K562 (cell line): Measurements from ENCODE around the gene ZNF593OS. TPM values are rescaled to one million over a fixed set of nuclear protein-coding genes. Genes with fewer than 3 reads are reported as not detected.

Source experiments
- BACH1 ChIP-seq: fragments of 200-800 bp; sonication (Bioruptor generic); IDR thresholded peaks from 2 replicates; pipeline ENCODE4 v1.6.1; 2016; ENCODE audit warnings: missing genetic modification characterization, missing compliant biosample characterization
- CBFB ChIP-seq: sonication (generic); formaldehyde crosslinking; IDR thresholded peaks from 2 replicates; pipeline ENCODE4 v1.4.0; 2020; ENCODE audit warnings: mild to moderate bottlenecking, missing genetic modification reagents
- CBX5 ChIP-seq: IDR thresholded peaks from 2 replicates; pipeline ENCODE4 v1.6.1; 2014; ENCODE audit warnings: low read depth, borderline replicate concordance
- FOXK1 ChIP-seq: sonication (generic); formaldehyde crosslinking; IDR thresholded peaks from 2 replicates; pipeline ENCODE4 v1.8.0; 2022; ENCODE audit warnings: missing genetic modification reagents, mild to moderate bottlenecking, borderline replicate concordance
- GTF2E2 ChIP-seq: fragments of 200-800 bp; sonication (Bioruptor generic); IDR thresholded peaks from 2 replicates; pipeline ENCODE4 v1.6.1; 2016; ENCODE audit warnings: missing genetic modification characterization, missing compliant biosample characterization
- KHSRP ChIP-seq: fragments of 450-650 bp; IDR thresholded peaks from 2 replicates; pipeline ENCODE4 v1.6.1; 2017
- KLF10 ChIP-seq: fragments of 250-450 bp; sonication (Bioruptor Pico); IDR thresholded peaks from 2 replicates; pipeline ENCODE4 v1.6.1; 2021; ENCODE audit warnings: matching md5 sums
- NFATC3 ChIP-seq: fragments of 450-650 bp; IDR thresholded peaks from 2 replicates; pipeline ENCODE4 v1.6.1; 2017; ENCODE audit warnings: mild to moderate bottlenecking
- SMARCA4 ChIP-seq: fragments of 450-650 bp; IDR thresholded peaks from 2 replicates; pipeline ENCODE4 v1.6.1; 2016
- STAG1 ChIP-seq: sonication (generic); formaldehyde crosslinking; IDR thresholded peaks from 2 replicates; pipeline ENCODE4 v1.5.0; 2020; ENCODE audit warnings: missing genetic modification reagents, borderline replicate concordance
- ZNF174 ChIP-seq: fragments of 250-450 bp; sonication (Bioruptor Pico); IDR thresholded peaks from 2 replicates; pipeline ENCODE4 v1.4.0; 2020; ENCODE audit warnings: mild to moderate bottlenecking
- ZNF354B ChIP-seq: fragments of 250-450 bp; sonication (Bioruptor Pico); IDR thresholded peaks from 2 replicates; pipeline ENCODE4 v1.4.0; 2020
- ZNF561 ChIP-seq: fragments of 450-650 bp; formaldehyde crosslinking; conservative IDR thresholded peaks from 2 replicates; pipeline ENCODE4 v1.4.0; 2020; ENCODE audit warnings: mild to moderate bottlenecking, moderate library complexity
- ZNF644 ChIP-seq: fragments of 200-800 bp; sonication (Bioruptor generic); IDR thresholded peaks from 2 replicates; pipeline ENCODE4 v1.6.1; 2016; ENCODE audit warnings: low read depth, missing genetic modification characterization, missing compliant biosample characterization
- polyA plus RNA-seq, 8 experiments: library from polyadenylated mRNA; depleted of rRNA in 4 of 8; stranded (reverse) in 5 of 8; unstranded in 3 of 8; fragments of >200 nt; fragmentation: Nextera tagmentation in 2 of 8; fragmentation: Illumina TruSeq in 1 of 8; extraction: Ambion mirVana in 2 of 8; extraction: Trizol in 1 of 8; gene quantifications; 2 replicates each; pipeline versions ENCODE4 v1.2.1 to v1.2.3, GENCODE V29; 2011 to 2014; ENCODE audit warnings: inconsistent platforms in 1 of 8, missing spikeins in 1 of 8
- total RNA-seq, 7 experiments: library from RNA; depleted of rRNA in 6 of 7; stranded (reverse); fragments of >200 nt in 6 of 7; fragmentation: Illumina TruSeq in 2 of 7; extraction: Trizol in 2 of 7; gene quantifications; 2 replicates each; pipeline versions ENCODE4 v1.2.1 to v1.2.3, GENCODE V29; 2011 to 2021; ENCODE audit warnings: low replicate concordance in 1 of 7
- TF ChIP-seq, protein P1 (sequence below), 2 experiments: fragments of 450-650 bp in 1 of 2; sonication (generic) in 1 of 2; formaldehyde crosslinking in 1 of 2; IDR thresholded peaks in 1 of 2; conservative IDR thresholded peaks in 1 of 2; 2 replicates each; pipeline versions ENCODE4 v1.6.1 to v1.8.1; 2016 to 2023; ENCODE audit warnings: mild to moderate bottlenecking in 2 of 2, moderate library complexity in 2 of 2, inconsistent platforms in 1 of 2, missing genetic modification reagents in 1 of 2
- TF ChIP-seq, protein P2 (sequence below): fragments of 250-450 bp; sonication (Bioruptor Pico); IDR thresholded peaks from 2 replicates; pipeline ENCODE4 v1.8.0; 2022; ENCODE audit warnings: inconsistent platforms, mild to moderate bottlenecking, moderate library complexity, borderline replicate concordance
- TF ChIP-seq, protein P3 (sequence below): fragments of 250-450 bp; sonication (Bioruptor Pico); IDR thresholded peaks from 2 replicates; pipeline ENCODE4 v1.4.0; 2020; ENCODE audit warnings: mild to moderate bottlenecking, moderate library complexity, borderline replicate concordance
- TF ChIP-seq, protein P4 (sequence below): fragments of 250-450 bp; sonication (Bioruptor Pico); IDR thresholded peaks from 2 replicates; pipeline ENCODE4 v1.5.0; 2021; ENCODE audit warnings: mild to moderate bottlenecking, borderline replicate concordance
- TF ChIP-seq, protein P5 (sequence below), 2 experiments: IDR thresholded peaks; 2 replicates each; pipeline ENCODE4 v1.6.1; 2011; ENCODE audit warnings: borderline replicate concordance in 1 of 2, control low read depth in 1 of 2, low read depth in 1 of 2, low read length in 1 of 2, mild to moderate bottlenecking in 1 of 2, mixed read lengths in 1 of 2, moderate library complexity in 1 of 2; ENCODE audit not compliant: insufficient read depth in 1 of 2, insufficient read length in 1 of 2, poor library complexity in 1 of 2, severe bottlenecking in 1 of 2; ENCODE audit errors: extremely low read depth in 1 of 2

The ZNF593OS gene
- total and polyA plus RNA-seq, 9 of the 15 experiments (the other 6 are each of a cell fraction or from before 2014, with no cell fraction given), result 0.24 to 0.27 TPM; not detected in 7

DNA sequence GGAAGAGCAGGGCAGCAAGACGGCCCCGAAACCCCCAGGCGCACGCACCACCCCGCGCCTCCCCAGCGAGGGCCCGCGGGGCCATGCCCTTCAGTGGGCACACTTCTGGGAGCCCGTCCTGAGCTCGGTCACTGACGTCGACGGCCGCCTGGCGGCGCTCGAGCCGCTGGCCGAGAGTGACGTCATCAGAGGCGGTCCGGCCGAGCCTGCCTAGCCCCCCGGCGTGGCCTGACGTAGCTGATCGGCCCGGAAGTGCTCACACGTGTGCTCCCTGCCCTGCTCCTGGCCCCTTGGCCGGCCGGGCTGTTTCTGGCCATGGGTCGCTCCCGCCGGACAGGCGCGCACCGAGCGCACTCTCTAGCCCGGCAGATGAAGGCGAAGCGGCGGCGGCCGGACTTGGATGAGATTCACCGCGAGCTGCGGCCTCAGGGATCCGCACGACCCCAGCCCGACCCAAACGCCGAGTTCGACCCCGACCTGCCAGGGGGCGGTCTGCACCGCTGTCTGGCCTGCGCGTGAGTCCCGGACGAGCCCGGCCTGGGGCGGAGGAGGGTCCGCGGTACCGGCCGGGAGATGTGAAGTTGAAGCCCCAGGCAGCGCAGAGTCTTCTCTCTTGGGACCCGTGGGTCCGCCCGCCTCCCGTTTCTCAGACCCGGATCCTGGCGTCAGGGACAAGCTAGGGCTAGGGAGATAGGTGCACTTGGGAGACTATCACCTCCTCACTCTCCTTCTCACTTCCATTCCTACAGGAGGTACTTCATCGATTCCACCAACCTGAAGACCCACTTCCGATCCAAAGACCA is 1.8 kb downstream of the ZNF593OS start, which contains the start of gene ZNF593 (continued):
- no peak; the same call in 1 of the 2 replicates for TF ChIP-seq GTF2E2 (tag)
- TF ChIP-seq, protein P1, sequence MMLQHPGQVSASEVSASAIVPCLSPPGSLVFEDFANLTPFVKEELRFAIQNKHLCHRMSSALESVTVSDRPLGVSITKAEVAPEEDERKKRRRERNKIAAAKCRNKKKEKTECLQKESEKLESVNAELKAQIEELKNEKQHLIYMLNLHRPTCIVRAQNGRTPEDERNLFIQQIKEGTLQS (IDR thresholded peaks at IDR 0.05), result peak; percentile 100
- TF ChIP-seq, protein P1 (CRISPR knock-in tag; conservative IDR thresholded peaks at IDR 0.05), result peak; percentile 99
- no peak for TF ChIP-seq ZNF561
- TF ChIP-seq ZNF354B (CRISPR knock-in tag), result no peak
- TF ChIP-seq SMARCA4, result no peak
- peak; percentile 73 for TF ChIP-seq BACH1 (tag)
- TF ChIP-seq CBFB, result no peak
- no peak for TF ChIP-seq NFATC3
- TF ChIP-seq CBX5, result no peak
- TF ChIP-seq FOXK1 (CRISPR knock-in tag), result peak; percentile 90; the same call in 1 of the 2 replicates
- TF ChIP-seq ZNF644, result no peak
- TF ChIP-seq KLF10 (CRISPR knock-in tag), result no peak
- peak; percentile 97 for TF ChIP-seq KHSRP
- TF ChIP-seq, protein P2, sequence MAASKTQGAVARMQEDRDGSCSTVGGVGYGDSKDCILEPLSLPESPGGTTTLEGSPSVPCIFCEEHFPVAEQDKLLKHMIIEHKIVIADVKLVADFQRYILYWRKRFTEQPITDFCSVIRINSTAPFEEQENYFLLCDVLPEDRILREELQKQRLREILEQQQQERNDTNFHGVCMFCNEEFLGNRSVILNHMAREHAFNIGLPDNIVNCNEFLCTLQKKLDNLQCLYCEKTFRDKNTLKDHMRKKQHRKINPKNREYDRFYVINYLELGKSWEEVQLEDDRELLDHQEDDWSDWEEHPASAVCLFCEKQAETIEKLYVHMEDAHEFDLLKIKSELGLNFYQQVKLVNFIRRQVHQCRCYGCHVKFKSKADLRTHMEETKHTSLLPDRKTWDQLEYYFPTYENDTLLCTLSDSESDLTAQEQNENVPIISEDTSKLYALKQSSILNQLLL (CRISPR knock-in tag), result no peak
- TF ChIP-seq STAG1 (CRISPR knock-in tag), result peak; percentile 80
- TF ChIP-seq, protein P3, sequence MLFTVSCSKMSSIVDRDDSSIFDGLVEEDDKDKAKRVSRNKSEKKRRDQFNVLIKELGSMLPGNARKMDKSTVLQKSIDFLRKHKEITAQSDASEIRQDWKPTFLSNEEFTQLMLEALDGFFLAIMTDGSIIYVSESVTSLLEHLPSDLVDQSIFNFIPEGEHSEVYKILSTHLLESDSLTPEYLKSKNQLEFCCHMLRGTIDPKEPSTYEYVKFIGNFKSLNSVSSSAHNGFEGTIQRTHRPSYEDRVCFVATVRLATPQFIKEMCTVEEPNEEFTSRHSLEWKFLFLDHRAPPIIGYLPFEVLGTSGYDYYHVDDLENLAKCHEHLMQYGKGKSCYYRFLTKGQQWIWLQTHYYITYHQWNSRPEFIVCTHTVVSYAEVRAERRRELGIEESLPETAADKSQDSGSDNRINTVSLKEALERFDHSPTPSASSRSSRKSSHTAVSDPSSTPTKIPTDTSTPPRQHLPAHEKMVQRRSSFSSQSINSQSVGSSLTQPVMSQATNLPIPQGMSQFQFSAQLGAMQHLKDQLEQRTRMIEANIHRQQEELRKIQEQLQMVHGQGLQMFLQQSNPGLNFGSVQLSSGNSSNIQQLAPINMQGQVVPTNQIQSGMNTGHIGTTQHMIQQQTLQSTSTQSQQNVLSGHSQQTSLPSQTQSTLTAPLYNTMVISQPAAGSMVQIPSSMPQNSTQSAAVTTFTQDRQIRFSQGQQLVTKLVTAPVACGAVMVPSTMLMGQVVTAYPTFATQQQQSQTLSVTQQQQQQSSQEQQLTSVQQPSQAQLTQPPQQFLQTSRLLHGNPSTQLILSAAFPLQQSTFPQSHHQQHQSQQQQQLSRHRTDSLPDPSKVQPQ, result no peak
- TF ChIP-seq, protein P4, sequence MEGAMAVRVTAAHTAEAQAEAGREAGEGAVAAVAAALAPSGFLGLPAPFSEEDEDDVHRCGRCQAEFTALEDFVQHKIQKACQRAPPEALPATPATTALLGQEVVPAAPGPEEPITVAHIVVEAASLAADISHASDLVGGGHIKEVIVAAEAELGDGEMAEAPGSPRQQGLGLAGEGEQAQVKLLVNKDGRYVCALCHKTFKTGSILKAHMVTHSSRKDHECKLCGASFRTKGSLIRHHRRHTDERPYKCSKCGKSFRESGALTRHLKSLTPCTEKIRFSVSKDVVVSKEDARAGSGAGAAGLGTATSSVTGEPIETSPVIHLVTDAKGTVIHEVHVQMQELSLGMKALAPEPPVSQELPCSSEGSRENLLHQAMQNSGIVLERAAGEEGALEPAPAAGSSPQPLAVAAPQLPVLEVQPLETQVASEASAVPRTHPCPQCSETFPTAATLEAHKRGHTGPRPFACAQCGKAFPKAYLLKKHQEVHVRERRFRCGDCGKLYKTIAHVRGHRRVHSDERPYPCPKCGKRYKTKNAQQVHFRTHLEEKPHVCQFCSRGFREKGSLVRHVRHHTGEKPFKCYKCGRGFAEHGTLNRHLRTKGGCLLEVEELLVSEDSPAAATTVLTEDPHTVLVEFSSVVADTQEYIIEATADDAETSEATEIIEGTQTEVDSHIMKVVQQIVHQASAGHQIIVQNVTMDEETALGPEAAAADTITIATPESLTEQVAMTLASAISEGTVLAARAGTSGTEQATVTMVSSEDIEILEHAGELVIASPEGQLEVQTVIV (CRISPR knock-in tag), result no peak
- TF ChIP-seq, protein P5, sequence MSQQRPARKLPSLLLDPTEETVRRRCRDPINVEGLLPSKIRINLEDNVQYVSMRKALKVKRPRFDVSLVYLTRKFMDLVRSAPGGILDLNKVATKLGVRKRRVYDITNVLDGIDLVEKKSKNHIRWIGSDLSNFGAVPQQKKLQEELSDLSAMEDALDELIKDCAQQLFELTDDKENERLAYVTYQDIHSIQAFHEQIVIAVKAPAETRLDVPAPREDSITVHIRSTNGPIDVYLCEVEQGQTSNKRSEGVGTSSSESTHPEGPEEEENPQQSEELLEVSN (IDR thresholded peaks at IDR 0.05; ENCODE audit: borderline replicate concordance in 1 of 2, extremely low read depth in 1 of 2, insufficient read depth in 1 of 2, insufficient read length in 1 of 2, low read depth in 1 of 2, low read length in 1 of 2, poor library complexity in 1 of 2, severe bottlenecking in 1 of 2), result peak in 1 of 2 experiments; percentile 48
- TF ChIP-seq ZNF174 (CRISPR knock-in tag), result 0 out of 2 replicates have a peak, but pooled peaks have one; percentile 31
